SKM-1 (cell line): ENCODE results near the gene TEX26.

ENCODE experiments used
- DNase-seq: peaks from one replicate; lab custom pipeline; 2025; ENCODE audit not compliant: unreplicated experiment; lab: John Stamatoyannopoulos, UW

TEX26 gene

GRCh38 chr13:30932481-30933353 is at the start of gene TEX26:
TSS of gene TEX26 (plus strand) at chr13:30932656. CDS start at chr13:30932716, 60 bp downstream.
- DNase-seq: no peak

- DNase-seq: no peak
Observed at GRCh38 chr13:30882996-30883766, 49.3 kb upstream of the TEX26 start.

DNA sequence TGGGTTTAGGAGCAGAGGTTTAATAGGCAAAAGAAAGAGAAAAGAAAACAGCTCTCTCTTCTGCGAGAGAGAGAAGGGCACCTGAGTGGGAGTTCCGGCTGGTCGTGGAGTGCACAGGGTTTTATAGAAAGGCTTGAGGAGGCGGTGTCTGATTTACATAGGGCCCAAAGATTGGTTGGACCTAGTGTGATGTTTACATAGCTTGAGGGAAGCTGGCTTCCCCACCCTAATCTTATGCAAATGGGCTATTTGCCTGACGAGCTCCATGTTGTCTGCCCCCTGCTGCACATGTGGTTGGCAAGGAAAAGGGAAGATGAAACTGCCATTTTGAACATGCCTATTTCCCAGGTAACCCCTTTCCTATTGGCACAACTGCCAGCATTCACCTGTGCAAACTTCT is 47.9 kb upstream of the TEX26 start:
- no peak for DNase-seq

DNA sequence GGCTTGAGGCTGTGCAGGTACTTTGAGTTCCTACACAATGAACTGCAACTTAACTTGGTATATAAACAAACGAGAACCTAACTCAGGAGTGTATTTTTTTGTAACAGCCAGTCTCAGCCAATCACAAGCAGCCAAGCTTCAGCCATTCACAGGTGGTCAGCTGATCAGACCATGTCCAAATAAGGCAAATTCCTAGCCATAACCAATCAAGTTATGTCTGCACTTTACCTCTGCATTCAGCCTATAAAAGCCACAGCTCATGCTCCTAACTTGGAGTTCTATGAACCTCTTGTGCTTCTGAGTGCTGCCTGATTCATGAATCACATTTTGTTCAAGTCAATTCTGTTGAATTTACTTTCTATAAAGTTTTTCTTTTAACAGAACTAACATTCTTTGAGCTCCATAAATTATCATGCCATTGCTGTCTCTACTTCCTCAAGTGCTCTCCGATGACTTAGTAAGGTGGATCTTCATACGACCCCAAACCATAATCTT is 43.2 kb upstream of the TEX26 start:
- DNase-seq: no peak

GRCh38 chr13:30892966-30893365 is 39.5 kb upstream of the TEX26 start:
- no peak for DNase-seq

GRCh38 chr13:30895773-30896172 is 36.7 kb upstream of the TEX26 start:
- no peak for DNase-seq

- no peak for DNase-seq
Observed at GRCh38 chr13:30898070-30898469, 34.4 kb upstream of the TEX26 start.

- DNase-seq: no peak
Observed at GRCh38 chr13:30898678-30899241, 33.7 kb upstream of the TEX26 start.

- no peak for DNase-seq
Observed at GRCh38 chr13:30900436-30900835, 32.0 kb upstream of the TEX26 start.

GRCh38 chr13:30900952-30901749 is 31.3 kb upstream of the TEX26 start:
- DNase-seq: no peak

- no peak for DNase-seq
Observed at GRCh38 chr13:30904043-30904442, 28.4 kb upstream of the TEX26 start.

- no peak for DNase-seq
Observed at GRCh38 chr13:30905932-30906383, 26.5 kb upstream of the TEX26 start, which contains the start of gene MEDAG. TSS of gene MEDAG (plus strand) at chr13:30906271. CDS start at chr13:30906516, 245 bp downstream.

DNA sequence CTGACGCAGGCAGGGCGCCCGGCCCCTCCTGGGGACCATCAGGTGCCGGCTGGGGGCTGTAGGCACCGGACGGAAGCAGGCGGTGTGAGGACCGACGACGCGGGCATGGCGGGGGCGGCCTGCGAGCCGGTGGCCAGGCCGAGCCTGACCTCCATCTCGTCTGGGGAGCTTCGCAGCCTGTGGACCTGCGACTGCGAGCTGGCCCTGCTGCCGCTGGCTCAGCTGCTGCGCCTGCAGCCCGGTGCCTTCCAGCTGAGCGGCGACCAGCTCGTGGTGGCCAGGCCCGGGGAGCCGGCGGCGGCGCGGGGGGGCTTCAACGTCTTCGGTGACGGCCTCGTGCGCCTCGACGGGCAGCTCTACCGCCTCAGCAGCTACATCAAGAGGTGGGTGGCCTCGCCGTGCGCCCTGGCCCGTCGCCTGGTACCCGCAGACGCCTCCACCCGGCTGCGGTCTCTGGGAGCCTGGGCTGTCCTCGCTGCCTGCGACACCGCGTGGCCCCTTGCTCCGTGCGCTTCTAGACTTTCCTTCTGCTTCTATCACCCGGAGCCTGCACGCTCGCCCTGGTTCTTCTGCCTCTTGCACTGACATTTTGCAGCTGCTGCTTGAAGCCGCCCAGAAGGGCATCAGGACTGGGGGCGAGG is 25.9 kb upstream of the TEX26 start:
- no peak for DNase-seq

DNA sequence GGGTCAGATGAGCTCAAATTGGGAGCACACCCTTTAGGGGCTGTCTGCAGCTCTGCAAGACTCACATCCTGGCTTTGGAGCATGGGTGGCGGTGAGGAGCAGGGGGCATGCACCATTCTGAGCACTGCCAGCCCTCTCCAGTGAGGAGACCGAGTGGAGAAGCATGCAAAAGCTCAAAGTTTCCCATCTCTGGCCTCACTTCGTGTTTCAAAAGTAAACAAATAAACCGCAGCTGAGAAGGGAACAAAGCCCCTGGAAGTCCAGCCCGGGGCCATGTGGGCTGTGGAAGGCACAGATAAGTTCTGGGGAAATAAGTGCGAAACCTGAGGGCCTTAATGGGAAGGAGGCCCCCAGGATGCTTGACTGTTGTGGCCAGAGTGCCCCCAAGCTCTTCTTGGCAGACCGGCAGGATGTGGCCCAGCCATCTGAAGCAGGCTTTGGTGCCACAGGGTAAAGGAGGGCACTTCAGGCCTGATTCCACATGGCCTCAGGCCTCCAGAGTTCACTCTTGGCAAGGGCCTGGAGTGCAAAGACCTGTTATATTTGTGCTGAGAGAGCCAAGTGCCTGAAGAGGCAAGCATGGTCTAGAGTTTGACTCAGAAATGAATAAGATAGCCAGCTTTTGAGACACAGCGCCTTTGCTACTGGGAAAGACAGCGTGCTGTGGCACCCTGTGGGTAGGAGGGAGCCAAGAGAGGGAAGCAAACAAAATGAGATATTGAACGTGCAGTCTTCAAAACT is 25.2 kb upstream of the TEX26 start:
- DNase-seq: no peak

- DNase-seq: no peak
Observed at GRCh38 chr13:30908416-30908980, 24.0 kb upstream of the TEX26 start.

- no peak for DNase-seq
Observed at GRCh38 chr13:30910676-30911075, 21.8 kb upstream of the TEX26 start.

GRCh38 chr13:30915691-30916541 is 16.5 kb upstream of the TEX26 start:
- DNase-seq: no peak

DNA sequence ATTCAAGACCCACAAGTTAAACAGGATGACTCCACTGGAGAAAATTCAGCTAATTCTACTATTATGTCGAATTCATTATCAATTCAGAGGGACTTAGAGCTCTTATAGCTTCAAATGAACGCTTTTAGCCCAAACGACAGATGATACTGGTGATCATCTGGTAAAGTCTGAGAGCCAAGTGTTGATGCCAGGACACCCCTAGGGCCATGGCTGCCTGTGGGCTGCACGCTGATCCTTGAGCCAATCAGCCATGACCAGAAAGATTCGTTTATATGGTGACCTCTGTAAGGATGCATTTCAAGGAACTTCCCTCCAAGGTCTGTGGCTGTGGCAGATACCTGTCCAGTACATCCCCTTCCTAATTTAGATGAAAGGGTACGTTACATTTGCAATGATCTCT is 15.5 kb upstream of the TEX26 start:
- DNase-seq: no peak
